Mesendoderm (in vitro differentiated cells): ENCODE data around the gene LAPTM5.
"Not testable (repeated sequence)": the region's sequence is repeated elsewhere in the genome, so short reads cannot be mapped to it uniquely, and the experiment has no call there.

Source experiments
- DNase-seq: peaks from one replicate; pipeline ENCODE4 v3.0.0; 2013
- H2AK5ac ChIP-seq: 2 replicates; pipeline ENCODE4 v1.6.1; 2013; ENCODE audit warnings: low read length, inconsistent platforms
- H2BK120ac ChIP-seq: 2 replicates; pipeline ENCODE4 v1.6.1; 2013; ENCODE audit warnings: low read depth, mild to moderate bottlenecking, low read length, moderate library complexity, mixed read lengths
- H2BK15ac ChIP-seq: replicated peaks from 2 replicates; pipeline ENCODE4 v1.6.1; 2013; ENCODE audit warnings: low read depth, mild to moderate bottlenecking, moderate library complexity
- H2BK5ac ChIP-seq: 2 replicates; pipeline ENCODE4 v1.6.1; 2013; ENCODE audit warnings: low read length, inconsistent platforms
- H3K18ac ChIP-seq: 2 replicates; pipeline ENCODE4 v1.6.1; 2013; ENCODE audit warnings: mild to moderate bottlenecking, low read length, mixed read lengths
- H3K23ac ChIP-seq: one replicate; pipeline ENCODE4 v1.6.1; 2013; ENCODE audit warnings: low read length
- H3K27ac ChIP-seq: 2 replicates; pipeline ENCODE4 v1.5.1; 2013; ENCODE audit warnings: low read depth, mild to moderate bottlenecking, inconsistent platforms, low read length, moderate library complexity
- H3K27me3 ChIP-seq: 2 replicates; pipeline ENCODE4 v1.6.1; 2013; ENCODE audit warnings: low read length, control low read depth, mild to moderate bottlenecking, inconsistent platforms; ENCODE audit not compliant: insufficient read depth, poor library complexity
- H3K36me3 ChIP-seq: 2 replicates; pipeline ENCODE4 v1.6.1; 2013; ENCODE audit warnings: low read length, inconsistent platforms; ENCODE audit not compliant: control insufficient read depth, insufficient read depth
- H3K4ac ChIP-seq: one replicate; pipeline ENCODE4 v1.6.1; 2013; ENCODE audit warnings: low read depth, mild to moderate bottlenecking, low read length, moderate library complexity
- H3K4me1 ChIP-seq: 2 replicates; pipeline ENCODE4 v1.6.1; 2013; ENCODE audit warnings: low read depth, low read length, inconsistent platforms; ENCODE audit not compliant: control insufficient read depth
- H3K4me2 ChIP-seq: 2 replicates; pipeline ENCODE4 v1.6.1; 2013; ENCODE audit warnings: low read length
- H3K4me3 ChIP-seq: 2 replicates; pipeline ENCODE4 v1.5.1; 2013; ENCODE audit warnings: mild to moderate bottlenecking, low read length
- H3K56ac ChIP-seq: one replicate; pipeline ENCODE4 v1.6.1; 2013; ENCODE audit warnings: low read length
- H3K79me1 ChIP-seq: 2 replicates; pipeline ENCODE4 v1.6.1; 2013; ENCODE audit warnings: low read length, inconsistent platforms
- H3K79me2 ChIP-seq: 2 replicates; pipeline ENCODE4 v1.6.1; 2013; ENCODE audit warnings: mild to moderate bottlenecking, low read length; ENCODE audit not compliant: control insufficient read depth, insufficient read depth
- H3K9ac ChIP-seq: 2 replicates; pipeline ENCODE4 v1.6.1; 2013; ENCODE audit warnings: low read length, inconsistent platforms
- H4K5ac ChIP-seq: one replicate; pipeline ENCODE4 v1.6.1; 2013; ENCODE audit warnings: low read length
- H4K8ac ChIP-seq: one replicate; pipeline ENCODE4 v1.6.1; 2013; ENCODE audit warnings: low read depth, mild to moderate bottlenecking, control low read depth, low read length, moderate library complexity
- WGBS: extraction: QIAGEN DNeasy Blood & Tissue Kit; methylation state at CpG from one replicate; pipeline ENCODE4 v1.1.7; 2013; ENCODE audit warnings: low lambda C conversion rate, missing lambda C conversion rate; ENCODE audit not compliant: insufficient coverage; ENCODE audit errors: extremely low coverage; 5-methylcytosine and 5-hydroxymethylcytosine counted together

The LAPTM5 gene

GRCh38 chr1:30793209-30793608 lies 35.6 kb upstream of the LAPTM5 start:
- H3K23ac ChIP-seq: no peak overlapping the region
- no peaks in the 10 kb centered on the region for H3K4me1 ChIP-seq
- H2BK15ac ChIP-seq: no peak overlapping the region
- no peak overlapping the region for H4K5ac ChIP-seq
- H4K8ac ChIP-seq: no peak overlapping the region
- H3K79me2 ChIP-seq: no peaks in the 10 kb centered on the region
- WGBS: no CpG with 5 or more reads among the region's 16 CpGs
- no peak overlapping the region for H3K9ac ChIP-seq
- H2AK5ac ChIP-seq: no peak overlapping the region
- DNase-seq: no peak
- H3K36me3 ChIP-seq: no peaks in the 10 kb centered on the region
- H3K27me3 ChIP-seq: no peaks in the 10 kb centered on the region
- H2BK120ac ChIP-seq: no peak overlapping the region
- H3K4ac ChIP-seq: no peak overlapping the region
- H3K27ac ChIP-seq: no peak overlapping the region
- H3K18ac ChIP-seq: no peak overlapping the region
- H2BK5ac ChIP-seq: no peak overlapping the region
- H3K79me1 ChIP-seq: no peaks in the 10 kb centered on the region
- no peak overlapping the region for H3K56ac ChIP-seq
- H3K4me3 ChIP-seq: no peak overlapping the region
- H3K4me2 ChIP-seq: no peak overlapping the region

DNA sequence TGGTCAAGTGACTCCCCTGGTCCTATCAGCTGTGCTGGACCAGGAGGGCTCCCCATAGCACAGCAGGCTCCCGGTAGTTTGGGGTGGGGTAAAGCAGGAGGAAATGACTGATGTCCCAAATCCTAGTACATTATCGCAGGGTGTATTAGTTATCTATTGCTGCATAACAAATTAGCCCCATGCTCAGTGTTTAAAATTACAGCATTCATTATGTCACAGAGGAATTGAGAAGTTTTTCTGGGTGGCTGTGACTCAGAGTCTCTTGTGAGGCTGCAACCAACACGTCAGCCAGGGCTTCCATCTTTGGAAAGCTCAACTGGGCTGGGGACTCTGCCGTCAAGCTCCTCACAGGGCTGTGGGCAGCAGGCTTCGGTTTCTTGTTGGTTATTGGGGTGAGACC lies 34.3 kb upstream of the LAPTM5 start:
- H3K56ac ChIP-seq: no peak overlapping the region
- no peak overlapping the region for H3K27ac ChIP-seq
- H4K8ac ChIP-seq: no peak overlapping the region
- no peak overlapping the region for H2BK5ac ChIP-seq
- H4K5ac ChIP-seq: no peak overlapping the region
- no CpG with 5 or more reads among the region's 5 CpGs for WGBS
- no peak overlapping the region for H2BK120ac ChIP-seq
- H3K18ac ChIP-seq: no peak overlapping the region
- H2AK5ac ChIP-seq: no peak overlapping the region
- no peak overlapping the region for H3K23ac ChIP-seq
- no peaks in the 10 kb centered on the region for H3K79me1 ChIP-seq
- H3K79me2 ChIP-seq: no peaks in the 10 kb centered on the region
- no peak overlapping the region for H2BK15ac ChIP-seq
- no peak overlapping the region for H3K4me2 ChIP-seq
- H3K4me3 ChIP-seq: no peak overlapping the region
- H3K9ac ChIP-seq: no peak overlapping the region
- no peaks in the 10 kb centered on the region for H3K36me3 ChIP-seq
- no peak for DNase-seq
- no peak overlapping the region for H3K4ac ChIP-seq
- H3K27me3 ChIP-seq: no peaks in the 10 kb centered on the region
- no peaks in the 10 kb centered on the region for H3K4me1 ChIP-seq

DNA sequence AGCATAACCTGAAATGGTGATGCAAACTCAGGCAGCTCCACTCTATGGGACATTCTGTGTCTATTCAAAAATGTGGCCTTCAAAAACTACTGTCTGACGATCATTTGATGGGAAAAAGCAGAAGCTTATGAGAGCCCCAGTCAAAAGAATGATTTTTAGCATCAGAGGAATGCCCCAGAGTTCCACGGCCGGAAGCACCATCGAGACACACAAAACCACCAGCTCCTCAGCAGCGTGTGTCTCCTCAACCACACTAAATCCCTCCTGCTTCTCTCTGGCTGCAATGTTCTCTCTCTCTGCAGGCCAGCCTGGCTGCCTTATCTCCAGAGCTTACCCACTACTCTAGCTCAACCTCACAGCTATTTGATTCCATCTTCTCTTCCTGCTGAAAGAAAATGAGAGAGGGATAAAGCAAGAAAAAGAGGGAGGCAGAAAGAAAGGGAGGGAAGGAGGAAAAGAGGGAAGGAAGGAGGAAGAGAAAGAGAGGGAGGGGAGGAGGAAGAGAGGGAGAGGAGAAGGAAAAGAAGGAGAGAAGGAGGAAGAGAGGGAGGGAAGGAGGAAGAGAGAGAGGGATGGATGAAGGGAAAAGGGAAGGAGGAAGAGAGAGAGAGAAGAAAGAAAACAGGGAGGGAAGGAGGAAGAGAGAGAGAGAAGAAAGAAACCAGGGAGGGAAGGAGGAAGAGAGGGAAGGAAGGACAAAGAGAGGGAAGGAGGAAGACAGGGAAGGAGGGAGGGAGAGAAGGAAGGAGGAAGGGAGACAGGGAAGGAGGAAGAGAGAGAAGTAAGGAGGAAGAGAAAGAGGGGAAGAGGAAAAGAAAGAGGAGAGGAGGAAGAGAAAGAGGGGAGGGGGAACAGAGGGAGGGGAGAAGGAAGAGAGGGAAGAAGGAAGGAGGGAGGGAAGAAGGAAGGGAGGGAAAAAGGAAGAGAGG lies 33.5 kb upstream of the LAPTM5 start:
- Histone ChIP-seq H4K5ac (no peak overlapping the region), H3K18ac (no peak overlapping the region), H2AK5ac (no peak overlapping the region), H2BK5ac (no peak overlapping the region), H3K4me2 (no peak overlapping the region), H3K27me3 (no peaks in the 10 kb centered on the region), H3K27ac (no peak overlapping the region), H3K36me3 (no peaks in the 10 kb centered on the region), H3K4ac (no peak overlapping the region), H3K4me3 (no peak overlapping the region), H3K4me1 (no peaks in the 10 kb centered on the region), H3K79me1 (no peaks in the 10 kb centered on the region), H4K8ac (no peak overlapping the region), H3K79me2 (no peaks in the 10 kb centered on the region), H3K9ac (no peak overlapping the region), H3K23ac (no peak overlapping the region), H2BK120ac (no peak overlapping the region), H3K56ac (no peak overlapping the region), H2BK15ac (no peak overlapping the region)
- WGBS: no CpG with 5 or more reads among the region's 5 CpGs
- DNase-seq: no peak

GRCh38 chr1:30790256-30790525 lies 32.6 kb upstream of the LAPTM5 start:
- not testable (repeated sequence) for H3K27me3 ChIP-seq, H3K9ac ChIP-seq, H3K18ac ChIP-seq, H2BK15ac ChIP-seq, H3K56ac ChIP-seq, H3K4me2 ChIP-seq, H3K36me3 ChIP-seq, H3K4me1 ChIP-seq, H2BK120ac ChIP-seq, H3K23ac ChIP-seq, H2AK5ac ChIP-seq, H3K79me1 ChIP-seq, H3K4me3 ChIP-seq, DNase-seq, H2BK5ac ChIP-seq, H4K8ac ChIP-seq, H3K79me2 ChIP-seq, H3K27ac ChIP-seq, H4K5ac ChIP-seq, H3K4ac ChIP-seq
- no CpG with 5 or more reads among the region's 5 CpGs for WGBS

DNA sequence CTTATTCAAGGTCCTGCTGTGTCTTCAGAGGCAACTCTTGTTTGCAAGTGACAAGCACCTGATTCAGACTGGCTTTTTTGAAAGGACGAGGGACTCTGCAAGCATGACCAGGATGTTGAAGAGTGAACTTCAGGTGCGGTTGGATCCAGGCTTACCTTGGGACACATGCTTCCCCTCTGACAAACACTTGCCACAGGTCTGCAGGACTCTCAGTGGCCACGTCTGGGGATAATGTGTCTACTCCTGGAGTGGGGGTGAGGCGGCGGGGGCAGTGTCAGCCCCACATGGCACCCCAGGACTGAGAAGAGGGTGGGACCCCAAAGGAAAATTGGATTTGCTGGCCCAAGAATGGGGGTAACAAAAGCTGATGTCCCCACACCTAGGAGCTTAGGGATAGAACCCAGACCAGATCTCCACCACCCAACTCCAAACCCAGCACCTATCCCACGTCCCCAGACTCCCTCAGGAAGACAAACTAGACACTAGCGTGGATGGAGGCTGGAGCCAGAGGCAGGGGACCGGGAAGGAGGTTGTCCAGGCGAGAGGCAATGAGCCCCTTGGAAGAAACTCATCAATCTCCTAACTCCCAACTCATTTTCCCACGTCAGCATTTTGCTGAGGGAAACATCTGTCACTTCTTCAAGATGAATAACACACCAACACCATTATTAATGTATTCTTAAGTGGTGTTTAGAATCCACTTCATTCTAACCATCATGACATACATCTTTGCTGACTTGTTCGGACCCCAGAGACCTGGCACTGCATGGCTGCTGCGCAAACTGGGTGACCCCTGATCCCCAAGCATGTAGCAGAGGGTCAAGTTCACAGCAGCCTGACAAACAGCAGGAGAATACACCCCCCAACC lies 32.0 kb upstream of the LAPTM5 start:
- WGBS: no CpG with 5 or more reads among the region's 12 CpGs
- Histone ChIP-seq H4K5ac (no peak overlapping the region), H2BK120ac (no peak overlapping the region), H3K4me3 (no peak overlapping the region), H3K4ac (no peak overlapping the region), H2BK5ac (no peak overlapping the region), H3K9ac (no peak overlapping the region), H3K27ac (no peak overlapping the region), H3K79me2 (no peaks in the 10 kb centered on the region), H3K4me2 (no peak overlapping the region), H3K23ac (no peak overlapping the region), H2BK15ac (no peak overlapping the region), H3K18ac (no peak overlapping the region), H3K56ac (no peak overlapping the region), H3K36me3 (no peaks in the 10 kb centered on the region), H3K79me1 (no peaks in the 10 kb centered on the region), H2AK5ac (no peak overlapping the region), H4K8ac (no peak overlapping the region), H3K4me1 (no peaks in the 10 kb centered on the region), H3K27me3 (no peaks in the 10 kb centered on the region)
- no peak for DNase-seq
